H9 (cell line): ENCODE measurements around the gene GSTO1. TPM values are rescaled to one million over a fixed set of nuclear protein-coding genes. Genes with fewer than 3 reads are reported as not detected.

ENCODE experiments used
- DNase-seq: peaks from one replicate; pipeline ENCODE4 v3.0.0-alpha.2; 2017
- H2AFZ ChIP-seq: one replicate; pipeline ENCODE4 v1.6.1; 2013; ENCODE audit warnings: mild to moderate bottlenecking, low read length, control low read depth, moderate library complexity
- H2AK5ac ChIP-seq: 2 replicates; pipeline ENCODE4 v1.6.1; 2013; ENCODE audit warnings: low read length, control low read depth, mixed read lengths; ENCODE audit not compliant: insufficient read length
- H2BK120ac ChIP-seq: one replicate; pipeline ENCODE4 v1.6.1; 2013; ENCODE audit warnings: low read depth, mild to moderate bottlenecking, low read length, control low read depth, inconsistent platforms; ENCODE audit not compliant: poor library complexity, severe bottlenecking
- H2BK12ac ChIP-seq: 2 replicates; pipeline ENCODE4 v1.6.1; 2013; ENCODE audit warnings: low read length, control low read depth, mixed read lengths, low read depth; ENCODE audit not compliant: insufficient read length
- H2BK15ac ChIP-seq: 2 replicates; pipeline ENCODE4 v1.6.1; 2013; ENCODE audit warnings: low read depth, low read length, control low read depth
- H2BK20ac ChIP-seq: one replicate; pipeline ENCODE4 v1.6.1; 2013; ENCODE audit warnings: low read depth, mild to moderate bottlenecking, low read length, control low read depth, inconsistent platforms; ENCODE audit not compliant: poor library complexity, severe bottlenecking
- H2BK5ac ChIP-seq: 2 replicates; pipeline ENCODE4 v1.6.1; 2013; ENCODE audit warnings: low read length, control low read depth, mixed read lengths; ENCODE audit not compliant: insufficient read length
- H3K14ac ChIP-seq: 2 replicates; pipeline ENCODE4 v1.6.1; 2013; ENCODE audit warnings: low read length, control low read depth; ENCODE audit not compliant: insufficient read depth
- H3K18ac ChIP-seq: 2 replicates; pipeline ENCODE4 v1.6.1; 2013; ENCODE audit warnings: low read depth, mild to moderate bottlenecking, mixed read lengths, low read length, control low read depth; ENCODE audit not compliant: insufficient read length
- H3K23ac ChIP-seq: 2 replicates; pipeline ENCODE4 v1.6.1; 2013; ENCODE audit warnings: low read length, control low read depth, mixed read lengths, low read depth; ENCODE audit not compliant: insufficient read length
- H3K23me2 ChIP-seq: 2 replicates; pipeline ENCODE4 v1.6.1; 2013; ENCODE audit warnings: low read depth, mild to moderate bottlenecking, mixed read lengths, low read length, control low read depth; ENCODE audit not compliant: insufficient read length, poor library complexity, severe bottlenecking
- H3K27ac ChIP-seq: 2 replicates; pipeline ENCODE4 v1.5.1; 2013; ENCODE audit warnings: low read length, control low read depth, mixed read lengths, low read depth; ENCODE audit not compliant: insufficient read length
- H3K27me3 ChIP-seq: 2 replicates; pipeline ENCODE4 v1.6.1; 2013; ENCODE audit warnings: low read length, control low read depth, inconsistent platforms; ENCODE audit not compliant: insufficient read depth
- H3K4ac ChIP-seq: 2 replicates; pipeline ENCODE4 v1.6.1; 2013; ENCODE audit warnings: low read depth, mild to moderate bottlenecking, control low read depth, inconsistent platforms, low read length, moderate library complexity
- H3K4me1 ChIP-seq: 2 replicates; pipeline ENCODE4 v1.6.1; 2013; ENCODE audit warnings: low read length, control low read depth, inconsistent platforms; ENCODE audit not compliant: insufficient read depth
- H3K4me2 ChIP-seq: 2 replicates; pipeline ENCODE4 v1.6.1; 2013; ENCODE audit warnings: low read length, control low read depth, mixed read lengths; ENCODE audit not compliant: insufficient read length, insufficient read depth
- H3K56ac ChIP-seq: 2 replicates; pipeline ENCODE4 v1.6.1; 2013; ENCODE audit warnings: low read depth, mild to moderate bottlenecking, mixed read lengths, low read length, control low read depth; ENCODE audit not compliant: insufficient read length
- H3K79me1 ChIP-seq: 2 replicates; pipeline ENCODE4 v1.6.1; 2013; ENCODE audit warnings: low read depth, mild to moderate bottlenecking, moderate library complexity, low read length, control low read depth, inconsistent platforms; ENCODE audit not compliant: insufficient read depth, poor library complexity, severe bottlenecking
- H3K79me2 ChIP-seq: 2 replicates; pipeline ENCODE4 v1.6.1; 2013; ENCODE audit warnings: low read length, control low read depth, inconsistent platforms; ENCODE audit not compliant: insufficient read depth
- H3K9ac ChIP-seq: 2 replicates; pipeline ENCODE4 v1.6.1; 2013; ENCODE audit warnings: low read length, control low read depth, mixed read lengths; ENCODE audit not compliant: insufficient read length; ENCODE audit errors: extremely low read depth
- H3K9me3 ChIP-seq: one replicate; pipeline ENCODE4 v1.6.1; 2013; ENCODE audit warnings: low read depth, low read length, inconsistent platforms; ENCODE audit not compliant: control insufficient read depth
- H3T11ph ChIP-seq: one replicate; pipeline ENCODE4 v1.6.1; 2013; ENCODE audit warnings: mild to moderate bottlenecking, low read length, control low read depth, inconsistent platforms
- H4K20me1 ChIP-seq: one replicate; pipeline ENCODE4 v1.6.1; 2013; ENCODE audit not compliant: control insufficient read depth, insufficient read length, insufficient read depth
- H4K5ac ChIP-seq: 2 replicates; pipeline ENCODE4 v1.6.1; 2013; ENCODE audit warnings: low read depth, mild to moderate bottlenecking, mixed read lengths, low read length, control low read depth; ENCODE audit not compliant: insufficient read length
- H4K8ac ChIP-seq: replicated peaks from 2 replicates; pipeline ENCODE4 v1.6.1; 2013; ENCODE audit warnings: low read length, control low read depth, mixed read lengths, low read depth; ENCODE audit not compliant: insufficient read length
- H4K91ac ChIP-seq: 2 replicates; pipeline ENCODE4 v1.6.1; 2013; ENCODE audit warnings: low read depth, mild to moderate bottlenecking, moderate library complexity, mixed read lengths, low read length, control low read depth; ENCODE audit not compliant: insufficient read length
- H3K27ac Mint-ChIP-seq, 3 experiments: 2 replicates in 2 of 3; 3 replicates in 1 of 3; pipeline ENCODE4 v1.8.0; 2020 to 2021; ENCODE audit warnings: mixed read lengths in 3 of 3, mild to moderate bottlenecking in 1 of 3, moderate library complexity in 1 of 3
- H3K27me3 Mint-ChIP-seq: 2 replicates; pipeline ENCODE4 v1.8.0; 2021; ENCODE audit warnings: low read depth, mild to moderate bottlenecking, moderate library complexity, mixed read lengths
- H3K36me3 Mint-ChIP-seq, 3 experiments: 2 replicates in 2 of 3; 3 replicates in 1 of 3; pipeline ENCODE4 v1.8.0; 2020 to 2021; ENCODE audit warnings: low read depth in 3 of 3, mixed read lengths in 3 of 3; ENCODE audit not compliant: insufficient read depth in 1 of 3
- H3K4me1 Mint-ChIP-seq, 2 experiments: 2 replicates each; pipeline ENCODE4 v1.8.0; 2020; ENCODE audit warnings: mixed read lengths in 2 of 2
- H3K4me3 Mint-ChIP-seq, 2 experiments: 2 replicates in 1 of 2; 3 replicates in 1 of 2; pipeline ENCODE4 v1.8.0; 2020 to 2021; ENCODE audit warnings: mild to moderate bottlenecking in 2 of 2, mixed read lengths in 2 of 2, moderate library complexity in 1 of 2
- H3K9me3 Mint-ChIP-seq, 2 experiments: 2 replicates in 1 of 2; 3 replicates in 1 of 2; pipeline ENCODE4 v1.8.0; 2020; ENCODE audit warnings: mild to moderate bottlenecking in 2 of 2, mixed read lengths in 2 of 2, moderate library complexity in 1 of 2
- whole genome bisulfite sequencing: extraction: QIAGEN DNeasy Blood & Tissue Kit; methylation state at CpG from one replicate; pipeline ENCODE4 v1.1.7; 2013; ENCODE audit warnings: missing lambda C conversion rate, low lambda C conversion rate, mixed read lengths; ENCODE audit not compliant: insufficient read length; ENCODE audit errors: extremely low coverage; 5-methylcytosine and 5-hydroxymethylcytosine counted together
- total RNA-seq: library from RNA; stranded (reverse); gene quantifications from 2 replicates; pipeline ENCODE4 v1.2.1, GENCODE V29; 2021
- TF ChIP-seq, protein P1 (sequence below): fragments of 200-600 bp; sonication (generic); conservative IDR thresholded peaks from 3 replicates; pipeline ENCODE4 v1.8.0; 2021; ENCODE audit warnings: antibody characterized with exemption, mild to moderate bottlenecking

GSTO1 gene
- total RNA-seq, 1 experiment from 2014 or later, result 114 TPM

DNA sequence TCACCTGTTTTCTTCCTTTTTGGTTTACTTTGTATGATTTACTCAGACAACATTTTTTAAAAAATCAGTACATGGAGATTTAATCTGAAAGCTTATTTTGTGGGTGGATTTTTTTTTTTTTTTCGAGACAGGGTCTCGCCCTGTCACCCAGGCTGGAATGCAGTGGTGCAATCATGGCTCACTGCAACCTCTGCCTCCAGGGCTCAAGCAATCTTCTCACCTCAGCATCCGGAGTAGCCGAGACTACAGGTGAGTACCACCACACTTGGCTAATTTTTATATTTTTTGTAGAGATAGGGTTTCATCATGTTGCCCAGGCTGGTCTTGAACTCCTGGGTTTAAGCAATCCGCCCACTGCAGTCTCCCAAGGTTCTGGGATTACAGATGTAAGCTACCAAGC lies 2.5 kb downstream of the GSTO1 start:
- Mint-ChIP-seq H3K4me1 (peaks cover 34 to 53% of the 10 kb centered on the region in 2 experiments), H3K4me3 (peak overlapping the region in 1 of 2 experiments; percentile 10; a peak in 1 of 5 replicates), H3K36me3 (peaks cover 1 to 46% (median 11%) of the 10 kb centered on the region in 3 experiments; a peak in 4 of 7 replicates), H3K27me3 (peaks cover 7% of the 10 kb centered on the region; the same call in 1 of the 2 replicates), H3K9me3 (no peaks in the 10 kb centered on the region), H3K27ac (no peak overlapping the region)
- Histone ChIP-seq H2BK15ac (no peak overlapping the region), H2AFZ (no peak overlapping the region), H3K18ac (no peak overlapping the region), H2BK120ac (no peak overlapping the region), H2AK5ac (no peak overlapping the region), H3K27me3 (no peaks in the 10 kb centered on the region; the same call in 1 of the 2 replicates), H3K14ac (no peak overlapping the region), H3K9me3 (no peaks in the 10 kb centered on the region), H2BK5ac (no peak overlapping the region), H3T11ph (no peak overlapping the region), H3K23me2 (peaks cover 12% of the 10 kb centered on the region), H3K23ac (no peak overlapping the region), H4K91ac (no peak overlapping the region), H4K20me1 (no peaks in the 10 kb centered on the region), H3K9ac (no peak overlapping the region), H3K79me2 (no peaks in the 10 kb centered on the region; the same call in 1 of the 2 replicates), H2BK12ac (no peak overlapping the region), H3K4me1 (peaks cover 11% of the 10 kb centered on the region; the same call in 1 of the 2 replicates), H4K5ac (no peak overlapping the region), H3K56ac (no peak overlapping the region), H3K27ac (no peak overlapping the region), H2BK20ac (no peak overlapping the region), H3K4ac (no peak overlapping the region), H4K8ac (no peak overlapping the region), H3K4me2 (no peak overlapping the region), H3K79me1 (no peaks in the 10 kb centered on the region)
- no peak for DNase-seq
- TF ChIP-seq, protein P1, sequence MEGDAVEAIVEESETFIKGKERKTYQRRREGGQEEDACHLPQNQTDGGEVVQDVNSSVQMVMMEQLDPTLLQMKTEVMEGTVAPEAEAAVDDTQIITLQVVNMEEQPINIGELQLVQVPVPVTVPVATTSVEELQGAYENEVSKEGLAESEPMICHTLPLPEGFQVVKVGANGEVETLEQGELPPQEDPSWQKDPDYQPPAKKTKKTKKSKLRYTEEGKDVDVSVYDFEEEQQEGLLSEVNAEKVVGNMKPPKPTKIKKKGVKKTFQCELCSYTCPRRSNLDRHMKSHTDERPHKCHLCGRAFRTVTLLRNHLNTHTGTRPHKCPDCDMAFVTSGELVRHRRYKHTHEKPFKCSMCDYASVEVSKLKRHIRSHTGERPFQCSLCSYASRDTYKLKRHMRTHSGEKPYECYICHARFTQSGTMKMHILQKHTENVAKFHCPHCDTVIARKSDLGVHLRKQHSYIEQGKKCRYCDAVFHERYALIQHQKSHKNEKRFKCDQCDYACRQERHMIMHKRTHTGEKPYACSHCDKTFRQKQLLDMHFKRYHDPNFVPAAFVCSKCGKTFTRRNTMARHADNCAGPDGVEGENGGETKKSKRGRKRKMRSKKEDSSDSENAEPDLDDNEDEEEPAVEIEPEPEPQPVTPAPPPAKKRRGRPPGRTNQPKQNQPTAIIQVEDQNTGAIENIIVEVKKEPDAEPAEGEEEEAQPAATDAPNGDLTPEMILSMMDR, result no peak
- no CpG with 5 or more reads among the region's 5 CpGs for WGBS
